GM21737 (cell line): ENCODE measurements around the gene RPL23.

ENCODE experiments used
- ATAC-seq: cut with Tn5 transposase; IDR thresholded peaks from one replicate; pipeline ENCODE4 v1.9.1; 2021; ENCODE audit warnings: mild to moderate bottlenecking, moderate library complexity; ENCODE audit not compliant: unreplicated experiment

Gene RPL23

GRCh38 chr17:38885044-38885727 lies 31.7 kb upstream of the RPL23 start:
- no peak for ATAC-seq

- no peak for ATAC-seq
Observed at GRCh38 chr17:38883592-38884526, 30.3 kb upstream of the RPL23 start.

- ATAC-seq: no peak
Observed at GRCh38 chr17:38882870-38883269, 29.3 kb upstream of the RPL23 start.

GRCh38 chr17:38881600-38882191 lies 28.2 kb upstream of the RPL23 start:
- no peak for ATAC-seq

GRCh38 chr17:38879878-38880665 lies 26.6 kb upstream of the RPL23 start:
- no peak for ATAC-seq

- no peak for ATAC-seq
Observed at GRCh38 chr17:38877130-38877851, 23.8 kb upstream of the RPL23 start.

- ATAC-seq: no peak
Observed at GRCh38 chr17:38875477-38876075, 22.1 kb upstream of the RPL23 start.

- ATAC-seq: no peak
Observed at GRCh38 chr17:38874505-38875400, 21.2 kb upstream of the RPL23 start.

- ATAC-seq: no peak
Observed at GRCh38 chr17:38873640-38874380, 20.3 kb upstream of the RPL23 start.

- ATAC-seq: no peak
Observed at GRCh38 chr17:38872671-38873385, 19.3 kb upstream of the RPL23 start.

- no peak for ATAC-seq
Observed at GRCh38 chr17:38872027-38872511, 18.5 kb upstream of the RPL23 start.

- ATAC-seq: no peak
Observed at GRCh38 chr17:38871247-38872015, 17.9 kb upstream of the RPL23 start.

GRCh38 chr17:38870259-38871165 lies 17.0 kb upstream of the RPL23 start:
- no peak for ATAC-seq

- peak; percentile 35 for ATAC-seq
Observed at GRCh38 chr17:38869526-38870258, 16.2 kb upstream of the RPL23 start, which contains the start of gene LASP1. Gene LASP1, plus strand, starts transcription at chr17:38870058. Its CDS starts 132 bp downstream, at chr17:38870190.
